Stimulated activated CD8-positive, alpha-beta memory T cell treated with anti-CD3 and anti-CD28 coated beads, Interleukin-4, amount 100 ng/mL, for 48 hours (primary cell): ENCODE data around the gene C2.

Experiments used
- DNase-seq: peaks from one replicate; pipeline ENCODE4 v3.0.0-alpha.2; 2020

C2 gene

DNA sequence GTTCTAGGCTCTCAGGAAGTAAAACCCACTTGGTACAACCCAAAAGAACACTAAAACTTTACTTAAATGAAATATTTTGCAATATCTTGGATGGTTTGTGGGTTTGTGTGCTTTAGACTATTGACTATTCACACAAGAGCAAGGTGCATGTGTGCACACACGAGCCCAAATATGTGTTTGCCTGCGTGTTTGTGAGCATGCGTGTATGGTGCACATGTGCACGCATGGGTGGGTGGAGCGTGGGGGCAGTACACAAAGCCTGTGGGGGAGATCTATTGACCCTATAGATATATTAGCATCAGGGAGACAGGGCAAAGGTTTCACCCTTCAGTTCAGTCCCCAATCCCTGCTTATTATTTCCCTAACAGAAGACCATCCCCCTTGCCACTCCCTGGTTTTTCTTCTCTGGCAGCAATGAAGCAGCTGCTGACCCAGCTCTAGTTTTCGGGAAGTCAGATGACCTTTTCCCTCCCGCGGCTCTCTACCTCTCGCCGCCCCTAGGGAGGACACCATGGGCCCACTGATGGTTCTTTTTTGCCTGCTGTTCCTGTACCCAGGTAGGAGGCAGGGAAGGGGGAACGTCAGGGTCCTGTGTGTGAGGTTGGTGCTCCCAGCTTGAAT, at the start of gene C2:
TSS of gene C2 (plus strand) at position 476 of the 621 bp plus-strand sequence. CDS start at position 512, 36 bp downstream.
- DNase-seq, result no peak

GRCh38 chr6:31878222-31878621, 49.3 kb upstream of the C2 start:
- no peak for DNase-seq

DNA sequence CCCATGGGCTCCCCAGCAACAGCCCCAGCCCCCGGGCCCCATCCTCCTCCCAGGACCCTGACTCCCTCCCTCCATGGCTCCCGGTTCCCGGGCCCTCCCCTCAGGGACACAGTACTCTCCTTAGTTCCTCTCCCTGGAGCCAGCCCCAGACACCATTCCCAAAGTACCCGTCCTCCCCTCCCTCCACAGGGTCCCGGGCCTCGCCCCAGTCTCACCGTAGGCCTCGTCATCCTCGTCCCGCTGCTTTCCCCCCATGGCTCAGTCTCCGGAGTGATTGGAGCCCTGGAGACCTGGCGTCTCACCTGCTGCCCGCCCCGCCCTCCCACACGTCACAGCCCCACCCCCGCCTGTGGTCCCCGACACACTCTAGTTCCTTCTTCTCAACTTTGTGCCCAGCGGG, 48.8 kb upstream of the C2 start, which contains the start of gene SLC44A4:
TSS of gene SLC44A4 (minus strand) at position 272 of the 400 bp plus-strand sequence. CDS start at position 255, 17 bp downstream.
- no peak for DNase-seq

DNA sequence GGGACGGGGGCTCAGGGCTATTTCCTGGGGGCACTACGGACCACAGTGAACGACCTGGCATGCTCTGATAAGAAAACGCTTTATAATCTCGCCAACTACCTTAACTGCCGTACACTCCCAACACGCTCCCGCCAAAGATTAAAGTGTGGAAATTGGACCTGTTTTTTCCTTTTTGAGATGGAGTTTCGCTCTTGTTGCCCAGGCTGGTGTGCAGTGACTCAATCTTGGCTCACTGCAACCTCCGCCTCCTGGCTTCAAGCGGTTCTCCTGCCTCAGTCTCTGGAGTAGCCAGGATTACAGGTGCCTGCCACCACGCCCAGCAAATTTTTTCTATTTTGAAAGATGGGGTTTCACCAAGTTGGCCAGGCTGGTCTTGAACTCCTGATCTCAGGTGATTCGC, 48.4 kb upstream of the C2 start:
- DNase-seq, result no peak

- DNase-seq, result no peak
Observed at GRCh38 chr6:31879901-31880300, 47.6 kb upstream of the C2 start.

- no peak for DNase-seq
Observed at GRCh38 chr6:31880616-31881015, 46.9 kb upstream of the C2 start.

- no peak for DNase-seq
Observed at GRCh38 chr6:31881136-31881859, 46.2 kb upstream of the C2 start.

- no peak for DNase-seq
Observed at GRCh38 chr6:31882344-31882743, 45.2 kb upstream of the C2 start.

DNA sequence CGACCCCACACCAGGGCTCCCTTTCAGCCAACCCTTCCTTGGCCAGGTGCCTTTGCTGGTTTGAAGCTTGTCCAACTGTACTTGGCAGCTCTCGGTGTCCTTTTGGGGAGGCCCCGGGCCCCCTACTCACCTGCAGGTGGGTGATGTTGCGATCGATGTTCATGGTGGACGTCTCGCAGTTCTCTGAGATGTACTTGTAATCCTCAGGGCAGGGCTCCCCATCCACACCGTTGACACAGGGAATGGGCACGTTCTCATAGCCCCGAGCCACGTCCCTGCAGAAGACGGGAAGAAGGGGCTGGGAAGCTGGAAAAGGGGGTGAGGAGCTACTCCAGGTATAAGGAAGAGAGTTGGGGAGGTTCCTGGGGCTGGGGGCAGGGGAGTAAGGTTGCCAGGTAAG, 43.8 kb upstream of the C2 start:
- no peak for DNase-seq

DNA sequence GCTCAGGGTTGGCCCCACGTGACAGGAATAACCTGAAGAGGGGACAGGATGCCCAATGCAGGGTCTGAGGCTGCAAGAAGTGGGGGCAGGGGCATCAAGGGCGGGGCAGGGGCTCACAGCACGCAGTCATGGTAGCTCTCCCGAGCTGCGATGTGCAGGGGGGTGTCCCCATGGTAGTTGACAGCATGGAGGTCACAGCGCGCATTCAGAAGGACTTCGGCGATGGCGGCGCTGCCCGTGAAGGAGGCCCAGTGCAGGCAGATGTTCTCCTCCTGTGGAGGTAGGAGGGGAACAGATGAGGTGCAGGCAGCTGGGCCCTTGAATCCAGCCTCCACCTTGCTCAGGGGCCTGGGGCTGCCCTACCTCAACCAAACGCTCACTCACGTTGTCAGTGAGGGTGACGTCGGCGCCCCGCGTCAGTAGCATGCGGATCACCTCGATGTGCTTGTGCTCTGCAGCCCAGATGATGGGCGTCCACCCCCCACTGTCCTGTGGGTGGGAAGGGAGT, 42.9 kb upstream of the C2 start:
- DNase-seq, result no peak

GRCh38 chr6:31886541-31886991, 41.0 kb upstream of the C2 start:
- no peak for DNase-seq

GRCh38 chr6:31887173-31888007, 40.1 kb upstream of the C2 start:
- DNase-seq, result no peak

- peak; percentile 84 for DNase-seq
Observed at GRCh38 chr6:31888276-31889258, 39.0 kb upstream of the C2 start.

DNA sequence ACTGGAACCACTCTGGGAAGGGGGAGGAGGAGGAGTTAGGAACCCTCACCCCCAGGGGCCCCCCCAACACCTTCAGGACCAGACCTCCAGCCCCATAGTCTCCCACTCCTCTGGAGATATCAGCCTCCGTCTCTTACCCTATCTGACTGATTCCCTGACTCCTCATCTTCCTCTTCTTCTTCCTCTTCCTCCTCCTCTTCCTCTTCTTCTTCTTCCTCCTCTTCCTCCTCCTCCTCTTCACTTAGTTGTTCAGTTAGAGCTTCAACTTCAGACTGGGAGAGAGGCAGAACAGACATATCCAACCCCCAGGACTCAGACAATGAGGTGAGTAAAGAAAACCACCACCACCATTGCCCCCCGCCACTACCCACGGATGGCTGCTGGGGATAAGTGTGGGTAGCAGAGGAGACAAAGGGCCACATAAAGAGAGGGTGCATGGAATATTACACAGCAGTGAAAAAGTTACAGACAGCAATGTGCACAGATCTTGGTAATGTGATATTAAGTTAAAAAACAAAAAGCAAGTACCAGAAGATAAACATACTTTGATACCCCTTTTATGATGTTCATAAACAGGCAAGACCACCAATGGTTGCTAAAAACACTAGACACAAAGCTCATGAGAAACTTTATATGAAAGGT, 38.1 kb upstream of the C2 start:
- no peak for DNase-seq

- no peak for DNase-seq
Observed at GRCh38 chr6:31892821-31893220, 34.7 kb upstream of the C2 start.

DNA sequence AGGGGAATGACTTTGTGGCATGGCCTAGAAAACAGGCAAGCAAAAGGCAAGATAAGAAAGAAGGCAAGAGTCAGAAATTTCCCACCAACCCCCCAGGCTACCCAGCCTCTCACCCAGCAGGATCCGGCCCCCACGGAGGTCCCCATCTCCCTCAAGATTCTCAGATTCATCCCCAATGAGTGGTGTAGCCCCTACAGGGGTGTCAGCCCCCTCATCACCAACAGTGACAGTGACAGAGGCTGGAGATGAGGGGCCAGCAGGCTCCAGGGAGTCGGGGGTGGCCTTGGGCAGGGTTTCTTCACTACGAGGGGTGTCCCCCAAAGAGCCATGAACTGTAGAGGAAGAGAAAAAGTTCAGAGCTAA, 31.0 kb upstream of the C2 start:
- DNase-seq, result no peak

DNA sequence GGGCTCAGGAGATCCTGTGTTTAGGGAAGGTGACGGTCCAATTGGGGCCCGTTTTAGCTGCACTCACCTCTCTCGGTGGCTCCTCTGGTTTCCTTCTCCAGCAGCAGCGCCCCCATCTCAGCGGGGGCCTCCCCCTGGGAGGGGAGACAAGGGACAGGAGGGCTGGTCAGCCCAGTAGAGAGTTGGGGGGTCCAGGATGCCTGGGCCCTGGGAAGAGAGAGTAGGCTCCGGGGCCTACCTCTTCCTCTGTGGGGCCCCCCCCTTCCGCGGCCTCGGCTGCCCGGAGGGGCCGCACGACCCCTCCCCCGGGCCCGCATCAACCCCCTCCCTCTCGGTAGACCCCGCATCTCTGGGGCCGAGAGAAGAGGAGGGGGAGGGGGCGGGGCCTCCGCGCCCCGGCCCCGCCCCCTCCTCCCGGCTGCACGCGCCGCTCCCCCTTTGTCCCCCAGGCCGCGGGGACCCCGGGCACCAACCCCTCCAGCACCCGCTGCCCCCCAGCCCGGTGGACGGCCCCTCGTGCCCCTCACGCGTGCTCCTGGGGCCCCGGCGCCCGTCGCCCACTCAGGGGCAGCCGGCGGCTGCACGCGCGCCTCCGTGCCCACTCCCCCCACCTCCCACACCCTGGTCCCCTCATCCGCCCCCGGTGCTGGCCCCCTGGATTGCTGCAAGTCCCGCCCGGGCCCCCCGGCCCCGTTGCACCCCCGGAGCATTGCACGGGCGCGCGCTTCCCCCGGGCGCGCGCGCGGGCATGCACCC, 30.5 kb upstream of the C2 start:
- no peak for DNase-seq

DNA sequence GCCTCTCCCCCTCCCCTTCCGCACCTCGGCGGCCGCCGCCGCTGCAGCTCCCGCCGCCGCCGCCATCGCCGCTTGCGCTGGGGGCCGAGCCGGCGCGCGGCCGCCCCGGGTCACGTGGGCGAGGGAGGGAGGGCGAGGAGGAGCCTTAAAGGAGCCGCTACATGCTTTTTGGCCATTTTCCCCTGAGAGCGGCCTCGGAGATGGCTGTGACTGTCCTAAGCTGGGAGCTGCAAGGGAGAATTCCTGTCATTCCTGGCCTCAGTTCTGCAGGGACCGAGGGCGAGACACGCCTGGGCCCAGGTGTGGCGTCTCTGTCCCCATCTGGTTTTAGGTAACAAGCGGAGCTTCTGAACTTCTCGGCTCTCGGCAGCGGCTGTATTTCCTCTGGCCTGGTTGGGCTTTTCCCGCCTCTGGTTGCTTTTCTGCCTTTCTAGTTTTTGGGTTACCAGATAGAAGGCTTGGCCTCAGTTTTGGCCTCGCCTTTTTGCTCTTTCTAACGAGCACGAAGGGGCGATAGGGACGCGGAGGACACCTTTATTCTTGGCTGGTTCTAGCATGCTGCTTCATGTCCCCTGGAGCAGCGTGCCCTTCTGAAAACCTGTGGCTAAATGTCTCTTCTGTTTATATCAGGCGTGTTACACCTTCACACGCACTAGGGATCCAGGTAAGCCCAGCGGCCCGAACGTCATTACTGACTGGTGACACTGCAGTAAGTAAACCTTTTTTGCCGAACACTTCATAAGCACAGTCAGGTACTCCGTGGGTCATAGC, 29.7 kb upstream of the C2 start, which contains the start of gene EHMT2:
TSS of gene EHMT2 (minus strand) at position 87 of the 771 bp plus-strand sequence. CDS start at position 66, 21 bp downstream.
- DNase-seq, result peak; percentile 89

DNA sequence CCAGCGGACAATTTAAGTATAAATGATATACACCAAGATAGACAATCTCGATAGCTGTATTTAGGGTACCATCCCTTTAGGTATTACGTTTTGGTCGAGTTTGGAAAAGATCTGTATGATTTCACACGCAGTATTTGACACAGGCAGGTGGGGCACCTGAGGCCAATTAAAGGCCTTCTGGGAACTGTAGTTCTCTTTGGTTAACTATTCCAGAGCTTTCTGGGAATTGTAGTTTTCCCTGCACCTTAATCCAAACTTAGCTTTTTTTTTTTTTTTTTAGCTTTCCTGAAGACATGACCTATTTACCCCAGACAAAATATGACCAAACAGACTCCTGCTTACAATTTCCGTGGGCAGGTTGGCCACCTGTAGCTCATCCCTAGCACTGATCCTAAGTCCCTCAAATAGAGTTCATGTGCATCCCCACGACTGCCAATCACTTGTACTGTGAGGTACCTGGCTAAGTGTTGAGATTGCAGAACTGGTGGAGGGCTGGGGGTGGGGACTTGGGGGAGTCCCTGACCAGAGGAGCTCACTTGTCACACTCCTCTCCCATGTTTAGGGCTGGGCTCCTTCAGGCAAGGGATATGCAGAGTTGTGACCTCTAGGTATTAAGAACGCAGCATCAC, 29.0 kb upstream of the C2 start:
- DNase-seq, result no peak
